Globus pallidus (tissue), 1 donor: ENCODE measurements around the gene EHMT2.

Source experiments
- DNase-seq: peaks from one replicate; pipeline ENCODE4 v3.0.0-alpha.2; 2015; ENCODE audit warnings: low spot score

EHMT2 gene

GRCh38 chr6:31888276-31889258 is 8.9 kb downstream of the EHMT2 start:
- no peak for DNase-seq

- DNase-seq: no peak
Observed at GRCh38 chr6:31887173-31888007, 10.1 kb downstream of the EHMT2 start.

- no peak for DNase-seq
Observed at GRCh38 chr6:31886541-31886991, 10.9 kb downstream of the EHMT2 start.

GRCh38 chr6:31884528-31885035 is 12.9 kb downstream of the EHMT2 start:
- DNase-seq: no peak

GRCh38 chr6:31883676-31884075 is 13.8 kb downstream of the EHMT2 start:
- DNase-seq: no peak

- DNase-seq: no peak
Observed at GRCh38 chr6:31882344-31882743, 15.2 kb downstream of the EHMT2 start.

GRCh38 chr6:31881136-31881859 is 16.2 kb downstream of the EHMT2 start:
- no peak for DNase-seq

- DNase-seq: no peak
Observed at GRCh38 chr6:31880616-31881015, 16.9 kb downstream of the EHMT2 start.

GRCh38 chr6:31879901-31880300 is 17.6 kb downstream of the EHMT2 start:
- DNase-seq: no peak

- DNase-seq: no peak
Observed at GRCh38 chr6:31879143-31879542, 18.4 kb downstream of the EHMT2 start.

GRCh38 chr6:31878726-31879125 is 18.8 kb downstream of the EHMT2 start, which contains the start of gene SLC44A4:
Gene SLC44A4, minus strand, starts transcription at chr6:31878997. Its CDS starts 17 bp downstream, at chr6:31878980.
- DNase-seq: no peak

- no peak for DNase-seq
Observed at GRCh38 chr6:31878222-31878621, 19.3 kb downstream of the EHMT2 start.

GRCh38 chr6:31877651-31878161 is 19.8 kb downstream of the EHMT2 start:
- no peak for DNase-seq

GRCh38 chr6:31877125-31877650 is 20.3 kb downstream of the EHMT2 start:
- DNase-seq: no peak

GRCh38 chr6:31876357-31876756 is 21.1 kb downstream of the EHMT2 start:
- DNase-seq: no peak

GRCh38 chr6:31875877-31876276 is 21.6 kb downstream of the EHMT2 start:
- no peak for DNase-seq

GRCh38 chr6:31874836-31875572 is 22.5 kb downstream of the EHMT2 start:
- no peak for DNase-seq

- no peak for DNase-seq
Observed at GRCh38 chr6:31874084-31874670, 23.3 kb downstream of the EHMT2 start.

- DNase-seq: no peak
Observed at GRCh38 chr6:31871046-31871659, 26.3 kb downstream of the EHMT2 start.
